IPS-NIHi11 (cell line): Measurements from ENCODE around the gene CD300LF.

Experiments used
- DNase-seq: peaks from one replicate; pipeline ENCODE4 v3.0.0; 2012; ENCODE audit warnings: mixed read lengths, low spot score

The CD300LF gene

GRCh38 chr17:74729866-74730265 is 17.1 kb upstream of the CD300LF start:
- no peak for DNase-seq

- no peak for DNase-seq
These were observed 16.6 kb upstream of the CD300LF start for GRCh38 chr17:74729368-74729767.

GRCh38 chr17:74728702-74729075 is 16.0 kb upstream of the CD300LF start:
- no peak for DNase-seq

GRCh38 chr17:74728033-74728701 is 15.4 kb upstream of the CD300LF start:
- DNase-seq: no peak

- no peak for DNase-seq
These were observed 12.4 kb upstream of the CD300LF start for GRCh38 chr17:74725111-74725510.

- DNase-seq: no peak
These were observed 11.2 kb upstream of the CD300LF start for GRCh38 chr17:74723891-74724290.

GRCh38 chr17:74722782-74723181 is 10.1 kb upstream of the CD300LF start:
- DNase-seq: no peak

- no peak for DNase-seq
These were observed 7.8 kb upstream of the CD300LF start for GRCh38 chr17:74720506-74720905.

- no peak for DNase-seq
These were observed 2.4 kb upstream of the CD300LF start for GRCh38 chr17:74715144-74715543.

- DNase-seq: no peak
These were observed 540 bp upstream of the CD300LF start for GRCh38 chr17:74713171-74713755.

GRCh38 chr17:74712301-74712700 is 422 bp downstream of the CD300LF start:
- DNase-seq: no peak

GRCh38 chr17:74711058-74711824 is 1.5 kb downstream of the CD300LF start:
- no peak for DNase-seq

- no peak for DNase-seq
These were observed 8.2 kb downstream of the CD300LF start for GRCh38 chr17:74704544-74704943.

- DNase-seq: no peak
These were observed 9.4 kb downstream of the CD300LF start for GRCh38 chr17:74703311-74703710.

GRCh38 chr17:74702116-74702871 is 10.4 kb downstream of the CD300LF start:
- no peak for DNase-seq

GRCh38 chr17:74699236-74699635 is 13.5 kb downstream of the CD300LF start:
- DNase-seq: no peak

GRCh38 chr17:74698069-74698468 is 14.7 kb downstream of the CD300LF start:
- no peak for DNase-seq

GRCh38 chr17:74697515-74697914 is 15.2 kb downstream of the CD300LF start:
- no peak for DNase-seq

- no peak for DNase-seq
These were observed 17.1 kb downstream of the CD300LF start for GRCh38 chr17:74695629-74696028.

- no peak for DNase-seq
These were observed 18.6 kb downstream of the CD300LF start for GRCh38 chr17:74694081-74694480.

GRCh38 chr17:74691151-74691550 is 21.6 kb downstream of the CD300LF start:
- no peak for DNase-seq

GRCh38 chr17:74690409-74690825 is 22.3 kb downstream of the CD300LF start:
- DNase-seq: no peak

- no peak for DNase-seq
These were observed 24.8 kb downstream of the CD300LF start for GRCh38 chr17:74687886-74688285.
